GM06990 (cell line): ENCODE data around the gene RABL6.
"Not testable (repeated sequence)": the region's sequence is repeated elsewhere in the genome, so short reads cannot be mapped to it uniquely, and the experiment has no call there.

Experiments used
- DNase-seq: peaks from one replicate; pipeline ENCODE4 v3.0.0-alpha.2; 2011; ENCODE audit not compliant: insufficient read length; ENCODE audit errors: extremely low read depth
- H3K27me3 ChIP-seq: replicated peaks from 2 replicates; pipeline ENCODE4 v1.6.0; 2011; ENCODE audit warnings: low read length; ENCODE audit not compliant: control insufficient read depth, insufficient read depth
- H3K36me3 ChIP-seq: 2 replicates; pipeline ENCODE4 v1.5.1; 2011; ENCODE audit warnings: low read length; ENCODE audit not compliant: control insufficient read depth, insufficient read depth
- H3K4me3 ChIP-seq: replicated peaks from 2 replicates; pipeline ENCODE4 v1.5.1; 2011; ENCODE audit warnings: low read depth, mild to moderate bottlenecking, control low read depth, low read length
- TF ChIP-seq, protein P1 (sequence below): IDR thresholded peaks from 2 replicates; pipeline ENCODE4 v1.5.1; 2011; ENCODE audit warnings: low read length, control low read depth, mild to moderate bottlenecking, inconsistent platforms; ENCODE audit not compliant: insufficient read depth, poor library complexity, severe bottlenecking

RABL6 gene

DNA sequence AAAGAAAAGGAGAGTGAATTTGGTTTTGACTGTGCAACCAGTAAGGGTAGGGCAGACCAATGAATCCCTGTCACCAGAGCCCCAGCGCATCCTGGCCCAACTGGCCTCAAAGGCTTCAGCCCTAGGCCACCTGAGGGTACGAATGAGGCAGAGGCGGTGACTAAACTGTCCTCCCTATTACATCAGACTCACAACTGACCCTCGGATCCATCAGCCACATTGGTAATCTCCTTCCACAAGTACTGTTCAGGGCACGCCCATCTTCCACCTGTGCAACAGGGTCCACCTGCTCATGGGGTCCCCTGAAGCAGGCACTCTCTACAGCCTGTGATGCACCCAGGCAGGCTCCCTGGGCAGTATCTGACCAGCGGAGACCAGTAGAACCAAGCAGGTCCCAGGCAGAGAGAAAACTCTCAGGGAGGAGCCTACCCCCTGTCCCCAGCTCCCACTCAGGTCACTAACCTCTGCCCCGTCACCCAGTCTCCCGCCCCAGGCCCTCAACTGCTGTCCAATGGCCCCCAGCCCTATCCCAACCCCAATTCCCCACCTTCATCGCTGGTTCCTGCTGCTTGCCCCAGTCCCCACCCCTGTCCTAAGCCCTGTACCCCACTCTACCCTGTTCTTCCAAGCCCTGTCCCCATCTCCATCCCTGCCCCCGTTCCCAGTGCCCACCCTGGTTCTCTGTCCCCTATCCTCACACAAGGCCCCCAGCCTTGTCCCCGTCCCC lies 57.5 kb downstream of the RABL6 start:
- Histone ChIP-seq H3K27me3 (no peaks in the 10 kb centered on the region), H3K36me3 (peaks cover 30% of the 10 kb centered on the region), H3K4me3 (peak overlapping the region; percentile 76)
- no peak for DNase-seq
- TF ChIP-seq, protein P1, sequence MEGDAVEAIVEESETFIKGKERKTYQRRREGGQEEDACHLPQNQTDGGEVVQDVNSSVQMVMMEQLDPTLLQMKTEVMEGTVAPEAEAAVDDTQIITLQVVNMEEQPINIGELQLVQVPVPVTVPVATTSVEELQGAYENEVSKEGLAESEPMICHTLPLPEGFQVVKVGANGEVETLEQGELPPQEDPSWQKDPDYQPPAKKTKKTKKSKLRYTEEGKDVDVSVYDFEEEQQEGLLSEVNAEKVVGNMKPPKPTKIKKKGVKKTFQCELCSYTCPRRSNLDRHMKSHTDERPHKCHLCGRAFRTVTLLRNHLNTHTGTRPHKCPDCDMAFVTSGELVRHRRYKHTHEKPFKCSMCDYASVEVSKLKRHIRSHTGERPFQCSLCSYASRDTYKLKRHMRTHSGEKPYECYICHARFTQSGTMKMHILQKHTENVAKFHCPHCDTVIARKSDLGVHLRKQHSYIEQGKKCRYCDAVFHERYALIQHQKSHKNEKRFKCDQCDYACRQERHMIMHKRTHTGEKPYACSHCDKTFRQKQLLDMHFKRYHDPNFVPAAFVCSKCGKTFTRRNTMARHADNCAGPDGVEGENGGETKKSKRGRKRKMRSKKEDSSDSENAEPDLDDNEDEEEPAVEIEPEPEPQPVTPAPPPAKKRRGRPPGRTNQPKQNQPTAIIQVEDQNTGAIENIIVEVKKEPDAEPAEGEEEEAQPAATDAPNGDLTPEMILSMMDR: no peak

DNA sequence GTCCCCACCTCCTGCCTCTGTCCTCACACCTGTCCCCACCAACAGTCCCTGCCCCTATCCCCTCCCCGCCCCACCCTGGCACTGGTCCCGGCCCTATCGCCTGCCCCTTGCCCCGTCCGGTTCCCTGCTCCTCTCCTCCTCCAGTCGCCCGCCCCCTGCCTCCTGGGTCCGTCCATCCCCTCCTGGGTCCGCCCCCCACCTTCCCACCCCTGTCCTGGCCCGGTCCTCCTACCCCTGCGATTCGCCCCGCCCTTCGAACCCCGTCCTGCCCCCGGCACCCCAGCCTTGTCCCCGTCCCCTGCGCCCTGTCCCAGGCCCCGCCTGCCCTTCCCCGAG lies 58.0 kb downstream of the RABL6 start:
- H3K36me3 ChIP-seq: peaks cover 29% of the 10 kb centered on the region
- TF ChIP-seq, protein P1: no peak
- no peaks in the 10 kb centered on the region for H3K27me3 ChIP-seq
- peak overlapping the region; percentile 76 for H3K4me3 ChIP-seq
- no peak for DNase-seq

DNA sequence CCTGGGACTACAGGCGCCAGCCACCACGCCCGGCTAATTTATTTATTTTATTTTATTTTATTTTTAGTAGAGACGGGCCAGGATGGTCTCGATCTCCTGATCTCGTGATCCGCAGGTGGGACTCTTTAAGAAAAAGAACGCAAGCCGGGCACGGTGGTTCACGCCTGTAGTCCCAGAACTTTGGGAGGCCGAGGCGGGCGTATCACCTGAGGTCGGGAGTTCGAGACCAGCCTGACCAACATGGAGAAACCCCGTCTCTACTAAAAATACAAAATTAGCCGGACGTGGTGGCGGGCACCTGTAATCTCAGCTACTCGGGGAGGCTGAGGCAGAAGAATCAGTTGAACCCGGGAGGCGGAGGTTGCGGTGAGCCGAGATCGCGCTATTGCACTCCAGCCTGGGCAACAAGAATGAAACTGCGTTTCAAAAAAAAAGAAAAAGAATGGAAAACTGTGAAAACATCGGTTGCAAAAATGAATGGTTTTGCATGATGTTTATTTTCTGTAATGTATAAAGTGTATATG lies 59.2 kb downstream of the RABL6 start:
- peaks cover 17% of the 10 kb centered on the region for H3K36me3 ChIP-seq
- DNase-seq, H3K27me3 ChIP-seq: not testable (repeated sequence)
- peak overlapping the region; percentile 76 for H3K4me3 ChIP-seq

DNA sequence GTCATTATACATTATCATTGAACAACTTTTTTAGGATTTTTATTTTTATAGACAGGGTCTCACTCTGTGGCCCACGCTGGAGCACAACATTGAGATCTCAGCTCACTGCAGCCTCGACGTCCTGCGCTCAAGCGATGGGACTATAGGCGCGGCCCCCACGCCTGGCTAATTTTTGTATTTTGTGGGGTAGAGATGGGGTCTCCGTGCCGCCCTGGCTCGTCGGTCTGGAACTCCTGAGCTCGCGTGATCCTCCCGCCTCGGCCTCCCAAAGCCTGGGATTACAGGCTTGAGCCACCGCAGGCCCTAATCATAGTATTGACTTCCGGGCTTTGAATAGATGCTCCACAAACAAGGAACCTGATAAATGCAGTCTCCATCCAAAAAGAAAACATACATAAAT lies 59.7 kb downstream of the RABL6 start:
- Histone ChIP-seq H3K27me3 (no peaks in the 10 kb centered on the region), H3K4me3 (no peak overlapping the region), H3K36me3 (peaks cover 13% of the 10 kb centered on the region)
- TF ChIP-seq, protein P1: no peak
- DNase-seq: no peak

DNA sequence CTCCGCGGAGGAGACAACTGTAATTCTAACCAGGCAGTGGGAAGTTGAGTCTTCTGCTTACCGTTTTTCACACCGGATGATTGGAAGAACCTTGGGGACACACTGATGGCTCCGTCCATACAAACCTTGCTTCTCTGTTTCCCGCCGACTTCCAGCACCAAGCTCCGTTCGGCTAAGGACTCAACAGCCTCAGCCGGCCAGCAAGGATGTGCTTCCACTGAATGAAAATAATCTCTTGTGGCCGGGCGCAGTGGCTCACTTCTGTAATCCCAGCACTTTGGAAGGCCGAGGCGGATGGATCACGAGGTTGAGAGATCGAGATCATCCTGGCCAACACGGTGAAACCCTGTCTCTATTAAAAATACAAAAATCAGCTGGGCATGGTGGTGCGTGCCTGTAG lies 60.2 kb downstream of the RABL6 start:
- no peaks in the 10 kb centered on the region for H3K27me3 ChIP-seq
- peaks cover 9% of the 10 kb centered on the region for H3K36me3 ChIP-seq
- no peak overlapping the region for H3K4me3 ChIP-seq
- TF ChIP-seq, protein P1: no peak
- no peak for DNase-seq

DNA sequence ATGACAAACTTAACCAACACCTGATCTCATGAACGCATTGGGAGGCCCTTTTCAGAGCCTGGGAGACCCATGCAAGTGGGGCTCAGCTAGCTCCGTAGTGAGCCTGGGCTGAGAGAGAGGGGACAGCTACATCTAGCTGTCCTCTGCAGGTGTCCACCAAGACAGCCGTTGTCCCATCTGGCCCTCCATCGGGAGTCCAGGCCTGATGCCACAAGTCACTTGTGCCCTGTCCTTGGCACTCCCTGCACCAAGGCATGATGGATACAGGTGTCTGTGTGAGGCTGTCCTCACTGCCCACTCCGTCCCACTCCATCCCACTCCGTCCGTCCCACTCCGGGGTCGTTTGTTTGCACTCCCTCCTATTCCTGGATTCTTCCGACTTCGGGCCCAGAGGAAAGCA lies 60.9 kb downstream of the RABL6 start:
- peaks cover 1% of the 10 kb centered on the region for H3K36me3 ChIP-seq
- no peaks in the 10 kb centered on the region for H3K27me3 ChIP-seq
- no peak for DNase-seq
- TF ChIP-seq, protein P1: no peak
- H3K4me3 ChIP-seq: no peak overlapping the region

DNA sequence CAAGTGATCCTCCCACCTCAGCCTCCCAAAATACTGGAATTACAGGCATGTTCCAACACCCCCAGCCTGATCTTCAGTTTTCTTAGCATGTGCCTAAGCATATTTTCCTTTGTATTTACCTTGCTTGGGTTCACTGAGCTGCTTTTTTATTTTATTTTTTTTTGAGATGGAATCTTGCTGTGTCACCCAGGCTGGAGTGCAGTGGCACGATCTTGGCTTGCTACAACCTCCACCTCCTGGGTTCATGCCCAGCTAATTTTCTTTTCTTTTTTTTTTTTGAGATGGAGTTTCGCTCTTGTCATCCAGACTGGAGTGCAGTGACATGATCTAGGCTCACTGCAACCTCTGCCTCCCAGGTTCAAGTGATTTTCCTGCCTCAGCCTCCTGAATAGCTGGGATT lies 61.9 kb downstream of the RABL6 start:
- DNase-seq: not testable (repeated sequence)

More for the DNA sequence above, 61.9 kb downstream of the RABL6 start:
- H3K36me3 ChIP-seq, H3K4me3 ChIP-seq, H3K27me3 ChIP-seq: not testable (repeated sequence)
